SK-N-MC (cell line): ENCODE results near the gene CCR8.

Source experiments
- DNase-seq: peaks from one replicate; pipeline ENCODE4 v3.0.0-alpha.2; 2011; ENCODE audit warnings: low read depth, low spot score
- H3K27ac ChIP-seq: fragments of 200-600 bp; sonication (generic); 2 replicates; pipeline ENCODE4 v1.5.1; 2016; ENCODE audit warnings: mixed run types
- H3K36me3 ChIP-seq: fragments of 200-600 bp; sonication (generic); 2 replicates; pipeline ENCODE4 v1.6.1; 2017; ENCODE audit warnings: antibody characterized with exemption, low read length, mixed read lengths; ENCODE audit not compliant: insufficient read depth
- H3K4me3 ChIP-seq: fragments of 200-600 bp; sonication (generic); 2 replicates; pipeline ENCODE4 v1.5.1; 2016
- H3K9ac ChIP-seq: fragments of 200-600 bp; sonication (generic); 2 replicates; pipeline ENCODE4 v1.8.0; 2017; ENCODE audit warnings: mixed run types, mixed read lengths; ENCODE audit not compliant: insufficient read length
- H3K9me3 ChIP-seq: fragments of 200-600 bp; sonication (generic); 2 replicates; pipeline ENCODE4 v1.6.1; 2017; ENCODE audit warnings: low read depth, mild to moderate bottlenecking, antibody characterized with exemption, low read length, moderate library complexity, mixed read lengths
- EZH2 ChIP-seq: fragments of 200-600 bp; sonication (generic); IDR thresholded peaks from one replicate; pipeline ENCODE4 v1.6.1; 2017; ENCODE audit warnings: antibody characterized with exemption
- FOXP2 ChIP-seq: optimal IDR thresholded peaks from 2 replicates; pipeline ENCODE3; 2011; ENCODE audit warnings: mild to moderate bottlenecking, moderate library complexity; ENCODE audit not compliant: insufficient read depth; ENCODE audit errors: extremely low read length, control extremely low read depth
- POLR2AphosphoS5 ChIP-seq: IDR thresholded peaks from 2 replicates; pipeline ENCODE4 v1.6.1; 2012; ENCODE audit warnings: mild to moderate bottlenecking, low read depth, low read length, borderline replicate concordance

The CCR8 gene

DNA sequence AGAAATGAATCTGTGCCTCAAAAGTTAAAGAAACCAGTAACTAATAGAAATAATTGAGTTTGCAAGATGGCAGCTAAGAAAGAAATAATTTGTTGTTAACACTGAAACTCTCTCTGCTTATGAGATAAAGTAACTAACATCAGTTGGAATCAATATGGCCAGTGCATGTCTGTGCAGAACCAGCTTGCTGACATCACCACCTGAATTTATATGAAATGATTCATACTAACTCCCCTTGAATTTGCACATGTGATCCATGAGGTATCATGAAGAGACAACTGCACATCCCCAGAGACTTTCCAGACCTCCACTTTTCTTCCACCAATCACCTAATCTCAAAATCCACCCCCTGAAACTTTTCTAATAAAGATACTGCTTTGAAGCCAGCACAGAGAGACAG is 43.3 kb downstream of the CCR8 start:
- Histone ChIP-seq H3K36me3 (no peaks in the 10 kb centered on the region), H3K4me3 (no peak overlapping the region), H3K9ac (no peak overlapping the region), H3K9me3 (no peaks in the 10 kb centered on the region), H3K27ac (no peak overlapping the region)
- DNase-seq = no peak
- no peak for TF ChIP-seq EZH2
- TF ChIP-seq POLR2AphosphoS5 = no peak
- no peak for TF ChIP-seq FOXP2

DNA sequence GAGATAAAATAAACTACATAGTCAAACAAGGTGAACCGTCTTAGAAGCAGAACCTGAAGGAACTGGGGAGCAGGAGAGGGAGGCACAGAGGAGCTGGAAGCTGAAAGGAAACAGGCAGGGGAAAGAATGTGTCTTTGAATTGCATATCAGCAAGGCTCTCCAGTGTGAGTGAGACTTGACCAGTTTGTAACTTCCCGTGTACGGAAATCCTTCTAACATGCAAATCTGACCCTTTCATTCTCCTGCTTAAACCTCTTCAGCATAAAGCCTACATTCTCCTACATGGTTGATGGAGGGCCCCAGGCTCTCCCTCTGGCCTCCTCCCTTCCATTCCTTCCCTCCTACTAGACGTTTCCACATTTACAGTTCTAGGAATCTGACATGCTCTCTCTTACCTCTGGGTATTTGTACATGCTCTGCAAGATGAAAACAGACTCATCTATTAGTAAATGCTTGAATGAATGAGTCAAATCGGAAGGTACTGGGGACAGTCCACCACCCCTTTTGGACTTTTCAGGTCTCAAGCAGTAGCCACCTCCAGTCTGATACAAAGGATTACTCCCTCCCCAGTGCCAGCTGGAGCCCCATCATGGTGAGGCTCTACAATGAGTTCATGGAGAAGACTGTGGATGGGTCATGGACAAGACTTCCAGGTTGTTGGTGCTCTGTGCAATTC is 47.6 kb downstream of the CCR8 start:
- DNase-seq = no peak
- Histone ChIP-seq H3K9ac (no peak overlapping the region), H3K9me3 (no peaks in the 10 kb centered on the region), H3K27ac (no peak overlapping the region), H3K4me3 (no peak overlapping the region), H3K36me3 (no peaks in the 10 kb centered on the region)
- no peak for TF ChIP-seq FOXP2
- TF ChIP-seq POLR2AphosphoS5 = no peak
- TF ChIP-seq EZH2 = no peak

DNA sequence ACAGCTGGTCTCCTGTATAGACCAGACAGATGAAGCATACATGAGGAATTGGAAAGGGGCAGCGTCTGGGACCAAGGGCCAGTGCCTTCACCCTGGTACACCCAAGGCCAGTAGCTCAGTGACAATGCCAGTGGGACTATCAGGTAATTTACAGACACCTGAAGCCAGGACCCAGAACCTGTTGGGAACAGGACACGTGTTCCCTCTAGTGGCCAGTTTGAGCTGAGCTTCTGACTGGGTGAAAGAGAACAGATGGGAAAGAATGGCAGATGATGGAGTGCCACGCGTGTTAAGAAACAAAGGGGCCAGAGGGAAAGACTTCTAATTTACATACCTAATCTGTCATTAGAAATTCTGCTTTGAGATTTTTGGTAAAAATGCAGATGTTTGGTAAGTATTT is 48.6 kb downstream of the CCR8 start:
- TF ChIP-seq FOXP2 = no peak
- no peak for TF ChIP-seq EZH2
- TF ChIP-seq POLR2AphosphoS5 = no peak
- Histone ChIP-seq H3K9ac (no peak overlapping the region), H3K9me3 (no peaks in the 10 kb centered on the region), H3K36me3 (no peaks in the 10 kb centered on the region), H3K4me3 (no peak overlapping the region), H3K27ac (no peak overlapping the region)
- no peak for DNase-seq

DNA sequence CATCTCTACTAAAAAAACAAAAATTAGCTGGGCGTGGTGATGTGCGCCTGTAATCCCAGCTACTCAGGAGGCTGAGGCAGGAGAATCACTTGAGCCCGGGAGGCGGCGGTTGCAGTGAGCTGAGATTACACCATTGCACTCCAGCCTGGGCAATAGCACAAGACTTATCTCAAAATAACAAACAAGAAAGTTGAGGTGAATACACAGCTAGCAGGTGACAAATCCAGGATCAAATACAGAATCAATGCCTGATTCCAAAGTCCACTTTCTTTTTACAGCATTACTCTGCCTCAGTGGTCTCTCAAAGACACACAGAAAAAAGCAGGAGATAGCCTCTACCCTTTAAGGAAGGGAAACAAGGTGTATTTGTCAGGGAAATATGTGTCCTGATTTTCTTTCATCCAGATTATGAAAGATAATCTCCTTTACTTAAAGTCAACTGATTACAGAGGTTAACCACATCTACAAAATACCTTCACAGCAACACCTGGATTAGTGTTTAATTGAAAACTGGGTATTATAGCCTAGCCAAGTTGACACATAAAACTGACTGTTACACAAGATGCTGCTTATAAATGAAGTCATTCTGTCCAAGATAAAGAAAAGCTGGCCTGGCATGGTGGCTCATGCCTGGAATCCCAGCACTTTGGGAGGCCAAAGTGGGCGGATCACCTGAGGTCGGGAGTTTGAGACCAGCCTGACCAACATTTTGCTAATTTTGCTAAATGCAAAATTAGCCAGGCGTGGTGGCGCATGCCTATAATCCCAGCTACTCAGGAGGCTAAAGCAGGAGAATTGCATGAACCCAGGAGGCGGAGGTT is 49.7 kb downstream of the CCR8 start:
- no peak for DNase-seq
- Histone ChIP-seq H3K36me3 (no peaks in the 10 kb centered on the region), H3K9ac (no peak overlapping the region), H3K27ac (no peak overlapping the region), H3K9me3 (no peaks in the 10 kb centered on the region), H3K4me3 (no peak overlapping the region)
- TF ChIP-seq POLR2AphosphoS5 (no peak), EZH2 (no peak), FOXP2 (no peak)

DNA sequence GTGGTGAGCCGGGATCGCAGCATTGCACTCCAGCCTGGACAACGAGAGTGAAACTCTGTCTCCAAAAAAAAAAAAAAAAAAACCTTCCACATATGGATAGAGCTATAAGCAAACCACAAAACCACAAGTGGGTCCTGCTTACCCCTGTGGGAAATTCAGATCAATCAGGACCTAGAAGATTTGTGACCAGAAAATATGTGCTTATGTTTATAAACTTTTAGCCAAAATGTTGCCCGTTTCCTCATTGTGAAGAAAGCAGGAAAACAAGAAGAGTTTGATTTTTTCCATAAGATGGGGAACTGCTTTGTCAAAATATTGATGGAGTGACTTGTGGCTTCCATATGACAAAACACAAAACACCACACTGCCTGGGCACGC is 50.3 kb downstream of the CCR8 start:
- no peak overlapping the region for H3K9ac ChIP-seq
- no peak overlapping the region for H3K27ac ChIP-seq
- no peak for DNase-seq
- no peaks in the 10 kb centered on the region for H3K9me3 ChIP-seq
- no peak overlapping the region for H3K4me3 ChIP-seq
- no peak for TF ChIP-seq POLR2AphosphoS5
- TF ChIP-seq EZH2 = no peak
- no peak for TF ChIP-seq FOXP2
- H3K36me3 ChIP-seq = no peaks in the 10 kb centered on the region

DNA sequence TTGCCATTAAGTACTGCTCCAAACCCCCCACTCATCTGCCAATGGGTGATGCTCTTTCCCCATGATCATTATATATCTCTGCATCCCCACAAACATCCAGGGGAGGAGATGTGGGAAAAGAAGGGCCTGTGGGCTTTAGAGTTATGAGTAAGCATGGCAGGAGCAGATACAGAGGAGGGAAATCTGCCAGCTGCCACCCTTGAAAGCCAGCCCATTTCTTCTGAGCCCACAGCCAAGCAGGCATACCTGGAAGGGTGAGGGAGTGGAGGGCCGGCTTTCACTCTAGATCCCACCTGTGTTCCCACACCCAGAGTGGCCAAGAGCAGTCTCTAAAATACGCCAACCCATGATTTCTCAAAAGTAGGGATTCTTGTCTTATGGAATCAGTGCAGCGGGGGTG is 51.9 kb downstream of the CCR8 start:
- TF ChIP-seq FOXP2 (no peak), EZH2 (no peak), POLR2AphosphoS5 (no peak)

More for the DNA sequence above, 51.9 kb downstream of the CCR8 start:
- H3K9ac ChIP-seq = no peak overlapping the region
- H3K27ac ChIP-seq = no peak overlapping the region
- no peaks in the 10 kb centered on the region for H3K9me3 ChIP-seq
- no peaks in the 10 kb centered on the region for H3K36me3 ChIP-seq
- H3K4me3 ChIP-seq = no peak overlapping the region
- DNase-seq = no peak
